ENCODE measurements around the gene CDH16. TPM values are rescaled to one million over a fixed set of nuclear protein-coding genes. Genes with fewer than 3 reads are reported as not detected.
A peak's percentile ranks its signal among the peaks of the same experiment; 100 is the strongest.

CDH16 gene
- total RNA-seq, 4 donors from 2014 or later = not detected

DNA sequence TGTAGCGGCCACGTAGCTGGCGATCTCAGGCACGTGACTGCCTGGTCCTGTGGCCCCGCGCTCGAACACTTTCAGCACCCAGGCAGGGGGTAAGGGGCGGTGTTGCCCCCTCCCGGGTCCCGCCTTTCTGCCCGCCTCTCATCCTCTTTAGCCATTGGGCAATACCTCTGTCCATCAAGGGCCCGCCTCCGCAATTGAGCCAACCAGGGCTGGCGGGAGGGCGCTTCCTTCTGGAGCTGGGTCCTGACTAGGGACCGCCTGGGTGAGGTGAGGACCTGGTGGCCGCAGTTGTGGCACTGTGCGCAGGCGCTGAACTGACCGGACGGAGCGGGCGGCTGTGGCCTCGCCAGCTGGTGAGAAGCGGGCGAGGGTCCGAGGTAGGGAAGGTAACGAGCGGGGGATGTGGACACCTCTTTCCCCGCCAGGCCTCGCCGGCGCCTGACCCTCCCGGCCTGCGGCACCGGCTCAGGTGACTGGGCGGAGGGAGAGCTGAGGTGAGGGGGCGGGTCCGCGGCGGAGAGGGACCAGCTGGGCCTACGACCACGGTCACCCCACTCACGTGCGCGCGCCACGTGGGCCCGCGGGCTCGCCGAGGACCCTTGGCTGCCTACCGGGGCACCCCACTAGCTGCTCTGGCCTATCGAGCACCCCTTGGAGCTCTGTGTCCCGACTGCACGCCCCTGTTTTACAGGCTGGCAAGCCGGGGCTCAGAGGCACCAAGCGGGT lies 38.2 kb downstream of the CDH16 start, which contains the start of gene PDP2:
PDP2 (plus strand) TSS at position 228 of the 726 bp plus-strand sequence. CDS start 3,770 bp downstream, outside the sequence.
- DNase-seq (ENCODE audit: low spot score) (peak; percentile 88), ATAC-seq (ENCODE audit: low FRiP score) (peak; percentile 95)

GRCh38 chr16:66878067-66878466 lies 40.6 kb downstream of the CDH16 start:
- ATAC-seq (ENCODE audit: low FRiP score) (no peak), DNase-seq (ENCODE audit: low spot score) (no peak)
- TF ChIP-seq CTCF (IDR thresholded peaks at IDR 0.05) = no peak

More for the DNA sequence above, 38.2 kb downstream of the CDH16 start, which contains the start of gene PDP2:
- no peak for TF ChIP-seq CTCF (IDR thresholded peaks at IDR 0.05)

GRCh38 chr16:66874079-66874775 lies 44.5 kb downstream of the CDH16 start:
- TF ChIP-seq CTCF (IDR thresholded peaks at IDR 0.05) = no peak
- no peak for ATAC-seq (ENCODE audit: low FRiP score)
- DNase-seq (ENCODE audit: low spot score) = no peak

DNA sequence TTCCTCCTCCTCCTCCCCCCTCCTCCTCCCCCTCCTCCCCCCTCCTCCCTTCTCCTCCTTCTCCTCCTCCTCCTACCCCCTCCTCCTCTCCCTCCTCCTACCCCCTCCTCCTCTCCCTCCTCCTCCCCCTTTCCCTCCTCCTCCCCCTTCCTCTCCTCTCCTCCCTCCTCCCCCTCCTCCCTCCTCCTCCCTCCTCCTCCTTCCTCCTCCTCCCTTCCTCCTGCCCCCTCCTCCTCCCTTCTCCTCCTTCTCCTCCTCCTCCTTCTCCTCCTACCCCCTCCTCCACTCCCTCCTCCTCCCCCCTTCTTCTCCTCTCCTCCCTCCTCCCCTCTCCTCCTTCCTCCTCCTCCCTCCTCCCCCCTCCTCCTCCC lies 45.0 kb downstream of the CDH16 start:
- no peak for DNase-seq (ENCODE audit: low spot score)
- ATAC-seq (ENCODE audit: low FRiP score) = no peak

GRCh38 chr16:66872943-66873684 lies 45.6 kb downstream of the CDH16 start:
- ATAC-seq (ENCODE audit: low FRiP score) = peak; percentile 97
- TF ChIP-seq CTCF (IDR thresholded peaks at IDR 0.05) = peak in 2 of 3 donors; percentile 3 to 90
- DNase-seq (ENCODE audit: low spot score) = peak; percentile 63

More for the DNA sequence above, 45.0 kb downstream of the CDH16 start:
- TF ChIP-seq CTCF (IDR thresholded peaks at IDR 0.05) = no peak

GRCh38 chr16:66872559-66872942 lies 46.1 kb downstream of the CDH16 start:
- DNase-seq (ENCODE audit: low spot score) (no peak), ATAC-seq (ENCODE audit: low FRiP score) (no peak)
- TF ChIP-seq CTCF (IDR thresholded peaks at IDR 0.05) = no peak
